Endodermal cell (in vitro differentiated cells): ENCODE results near the gene MTF1. TPM values are rescaled to one million over a fixed set of nuclear protein-coding genes. Genes with fewer than 3 reads are reported as not detected.
A peak's percentile ranks its signal among the peaks of the same experiment; 100 is the strongest.

Experiments
- DNase-seq: peaks from one replicate; pipeline ENCODE4 v3.0.0-alpha.2; 2017
- H3K27ac ChIP-seq: 2 replicates; pipeline ENCODE4 v1.5.1; 2013; ENCODE audit warnings: mild to moderate bottlenecking, low read depth, low read length, moderate library complexity
- H3K27me3 ChIP-seq: 2 replicates; pipeline ENCODE4 v1.6.1; 2013; ENCODE audit warnings: mild to moderate bottlenecking, low read length, moderate library complexity; ENCODE audit not compliant: insufficient read depth, control insufficient read depth, poor library complexity, severe bottlenecking
- H3K36me3 ChIP-seq: 2 replicates; pipeline ENCODE4 v1.7.0; 2013; ENCODE audit warnings: mild to moderate bottlenecking, low read length, moderate library complexity; ENCODE audit not compliant: control insufficient read depth, insufficient read depth
- H3K4me1 ChIP-seq: one replicate; pipeline ENCODE4 v1.7.0; 2013; ENCODE audit warnings: low read length; ENCODE audit not compliant: control insufficient read depth, insufficient read depth
- H3K4me3 ChIP-seq: 2 replicates; pipeline ENCODE4 v1.5.1; 2013; ENCODE audit warnings: mild to moderate bottlenecking, low read length, moderate library complexity
- H3K9ac ChIP-seq: 2 replicates; pipeline ENCODE4 v1.6.1; 2013; ENCODE audit warnings: mild to moderate bottlenecking, low read length, moderate library complexity; ENCODE audit not compliant: poor library complexity, severe bottlenecking; ENCODE audit errors: extremely low read depth
- H3K9me3 ChIP-seq: 2 replicates; pipeline ENCODE4 v1.6.1; 2013; ENCODE audit warnings: mild to moderate bottlenecking, low read length, moderate library complexity; ENCODE audit not compliant: control insufficient read depth
- H3K27ac Mint-ChIP-seq: 2 replicates; pipeline ENCODE4 v1.8.0; 2020; ENCODE audit warnings: mixed read lengths
- H3K27me3 Mint-ChIP-seq: 2 replicates; pipeline ENCODE4 v1.8.0; 2021; ENCODE audit warnings: mild to moderate bottlenecking, mixed read lengths; ENCODE audit not compliant: insufficient read depth
- H3K36me3 Mint-ChIP-seq: 2 replicates; pipeline ENCODE4 v1.8.0; 2020; ENCODE audit warnings: low read depth, mixed read lengths
- H3K4me1 Mint-ChIP-seq: 2 replicates; pipeline ENCODE4 v1.8.0; 2020; ENCODE audit warnings: mixed read lengths
- H3K4me3 Mint-ChIP-seq: 2 replicates; pipeline ENCODE4 v1.8.0; 2020; ENCODE audit warnings: mild to moderate bottlenecking, moderate library complexity, mixed read lengths
- H3K9me3 Mint-ChIP-seq: 2 replicates; pipeline ENCODE4 v1.8.0; 2020; ENCODE audit warnings: mild to moderate bottlenecking, mixed read lengths
- CTCF ChIP-seq: fragments of 200-600 bp; sonication (generic); conservative IDR thresholded peaks from 2 replicates; pipeline ENCODE4 v1.5.0; 2021; ENCODE audit warnings: antibody characterized with exemption, mild to moderate bottlenecking
- WGBS, 2 experiments: methylation state at CpG; one replicate each; pipeline versions ENCODE4 v1.1.5 to v1.1.7; 2013; ENCODE audit warnings: missing lambda C conversion rate in 2 of 2, mixed read lengths in 1 of 2; ENCODE audit not compliant: insufficient coverage in 1 of 2, insufficient read length in 1 of 2; 5-methylcytosine and 5-hydroxymethylcytosine counted together
- total RNA-seq, 2 donors: library from RNA; stranded (reverse); fragmentation: NEBNext Ultra II Directional in 1 of 2; extraction: Animal tissue kit (Norgen Biotek cat#: 25700) in 1 of 2; gene quantifications; 2 replicates in 1 of 2; 3 replicates in 1 of 2; pipeline ENCODE4 v1.2.1, GENCODE V29; 2021

The MTF1 gene
- total RNA-seq, 2 donors from 2014 or later = 16.6 to 17.1 TPM

- Mint-ChIP-seq H3K9me3 (no peaks in the 10 kb centered on the region), H3K4me3 (no peak overlapping the region), H3K27me3 (no peaks in the 10 kb centered on the region), H3K36me3 (peaks cover 50% of the 10 kb centered on the region), H3K27ac (no peak overlapping the region), H3K4me1 (peaks cover 9% of the 10 kb centered on the region)
- Histone ChIP-seq H3K27me3 (no peaks in the 10 kb centered on the region), H3K9ac (no peak overlapping the region), H3K9me3 (no peaks in the 10 kb centered on the region), H3K4me1 (no peaks in the 10 kb centered on the region), H3K4me3 (no peak overlapping the region), H3K36me3 (peaks cover 40% of the 10 kb centered on the region), H3K27ac (no peak overlapping the region)
- TF ChIP-seq CTCF = no peak
- WGBS, 2 experiments = 94 to 100% methylated on average over 5 to 7 of the region's 7 CpGs
- no peak for DNase-seq
Measured at GRCh38 chr1:37814252-37814651, 45.1 kb downstream of the MTF1 start.

- WGBS, 2 experiments = 93% methylated on average over 2 of the region's 2 CpGs; no CpG with 5 or more reads in 1 of the 2 experiments
Measured at GRCh38 chr1:37813529-37814145, 45.8 kb downstream of the MTF1 start.

GRCh38 chr1:37811027-37811655, 48.3 kb downstream of the MTF1 start:
- H3K4me3 Mint-ChIP-seq = no peak overlapping the region
- WGBS, 2 experiments = 20 to 30% methylated on average over 1 to 6 of the region's 7 CpGs
- Histone ChIP-seq H3K9ac (no peak overlapping the region), H3K36me3 (peaks cover 34% of the 10 kb centered on the region), H3K27me3 (no peaks in the 10 kb centered on the region), H3K4me1 (peaks cover 5% of the 10 kb centered on the region), H3K4me3 (no peak overlapping the region), H3K9me3 (no peaks in the 10 kb centered on the region), H3K27ac (no peak overlapping the region)
- peak; percentile 92 for TF ChIP-seq CTCF
- DNase-seq = peak; percentile 87
- no peak overlapping the region for H3K27ac Mint-ChIP-seq
- H3K4me1 Mint-ChIP-seq = peaks cover 16% of the 10 kb centered on the region
- no peaks in the 10 kb centered on the region for H3K9me3 Mint-ChIP-seq
- peaks cover 35% of the 10 kb centered on the region for H3K36me3 Mint-ChIP-seq
- H3K27me3 Mint-ChIP-seq = no peaks in the 10 kb centered on the region

More at GRCh38 chr1:37813529-37814145, 45.8 kb downstream of the MTF1 start:
- DNase-seq = no peak
- H3K9ac ChIP-seq = no peak overlapping the region
- H3K4me3 ChIP-seq = no peak overlapping the region
- no peaks in the 10 kb centered on the region for H3K27me3 ChIP-seq
- no peaks in the 10 kb centered on the region for H3K9me3 ChIP-seq
- TF ChIP-seq CTCF = no peak
- H3K27ac Mint-ChIP-seq = peak overlapping the region; percentile 48
- peaks cover 44% of the 10 kb centered on the region for H3K36me3 Mint-ChIP-seq
- H3K4me3 Mint-ChIP-seq = no peak overlapping the region
- H3K36me3 ChIP-seq = peaks cover 40% of the 10 kb centered on the region
- no peaks in the 10 kb centered on the region for H3K4me1 ChIP-seq
- no peak overlapping the region for H3K27ac ChIP-seq
- no peaks in the 10 kb centered on the region for H3K9me3 Mint-ChIP-seq
- H3K27me3 Mint-ChIP-seq = no peaks in the 10 kb centered on the region
- peaks cover 13% of the 10 kb centered on the region for H3K4me1 Mint-ChIP-seq
